Measurements from ENCODE around the gene EFCAB5.
A peak's percentile ranks its signal among the peaks of the same experiment; 100 is the strongest.
"Not testable (repeated sequence)": the region's sequence is repeated elsewhere in the genome, so short reads cannot be mapped to it uniquely, and the experiment has no call there.

EFCAB5 gene

GRCh38 chr17:29941334-29941733 lies at the start of gene EFCAB5:
EFCAB5 (plus strand) TSS chr17:29941634; CDS start chr17:29941797, 163 bp downstream.
- no peak for DNase-seq (ENCODE audit: low spot score)

DNA sequence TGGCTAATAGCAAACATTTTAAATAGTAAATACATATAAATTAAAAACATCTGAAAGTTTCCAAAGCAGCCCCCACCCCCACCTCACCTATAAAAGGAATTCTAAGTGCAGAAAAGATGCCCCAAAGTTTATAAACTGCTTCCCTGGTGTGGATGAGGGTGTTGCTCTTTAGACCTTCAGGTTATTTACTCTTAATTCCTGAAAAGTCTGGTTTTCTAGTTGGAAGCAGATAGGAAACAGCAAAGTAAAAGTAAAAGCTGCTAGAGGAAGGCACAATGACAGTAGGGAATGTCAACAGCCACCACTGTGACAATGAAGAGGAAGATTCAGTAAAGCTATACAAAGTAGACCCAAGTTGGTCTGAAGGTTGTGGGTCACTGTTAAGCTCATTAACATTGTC lies 49.2 kb upstream of the EFCAB5 start:
- DNase-seq (ENCODE audit: low spot score): no peak

- DNase-seq (ENCODE audit: low spot score): not testable (repeated sequence)
Observed at GRCh38 chr17:29897136-29897535, 44.3 kb upstream of the EFCAB5 start.

GRCh38 chr17:29903471-29903870 lies 38.0 kb upstream of the EFCAB5 start:
- no peak for DNase-seq (ENCODE audit: low spot score)

- no peak for DNase-seq (ENCODE audit: low spot score)
Observed at GRCh38 chr17:29905086-29905878, 36.2 kb upstream of the EFCAB5 start.

DNA sequence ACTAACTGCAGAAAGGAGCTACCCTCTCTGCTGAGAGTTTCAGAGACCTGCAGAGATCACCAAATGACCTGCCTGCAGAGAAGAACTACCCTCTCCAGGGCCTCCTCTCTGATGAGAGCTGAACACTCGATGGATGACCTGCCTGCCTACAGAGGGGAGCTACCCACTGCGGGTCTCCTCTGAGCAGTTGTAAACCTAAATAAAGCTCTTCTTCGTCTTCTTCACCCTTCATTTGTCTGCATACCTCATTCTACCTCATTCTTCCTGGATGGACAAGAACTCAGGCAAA lies 35.6 kb upstream of the EFCAB5 start:
- DNase-seq (ENCODE audit: low spot score): no peak

DNA sequence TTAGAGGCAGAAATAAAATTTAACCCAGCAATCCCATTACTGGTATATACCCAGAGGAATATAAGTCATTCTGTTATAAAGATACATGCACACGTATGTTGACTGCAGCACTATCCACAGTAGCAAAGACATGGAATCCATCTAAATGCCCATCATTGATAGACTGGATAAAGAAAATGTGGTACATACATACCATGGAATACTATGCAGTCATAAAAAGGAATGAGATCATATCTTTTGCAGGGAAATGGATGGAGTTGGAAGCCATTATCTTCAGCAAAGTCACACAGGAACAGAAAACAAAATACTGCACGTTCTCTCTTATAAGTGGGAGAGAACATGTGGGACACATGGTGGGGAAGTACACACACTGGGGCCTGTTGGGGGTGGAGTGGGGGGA lies 34.5 kb upstream of the EFCAB5 start:
- DNase-seq (ENCODE audit: low spot score): no peak

DNA sequence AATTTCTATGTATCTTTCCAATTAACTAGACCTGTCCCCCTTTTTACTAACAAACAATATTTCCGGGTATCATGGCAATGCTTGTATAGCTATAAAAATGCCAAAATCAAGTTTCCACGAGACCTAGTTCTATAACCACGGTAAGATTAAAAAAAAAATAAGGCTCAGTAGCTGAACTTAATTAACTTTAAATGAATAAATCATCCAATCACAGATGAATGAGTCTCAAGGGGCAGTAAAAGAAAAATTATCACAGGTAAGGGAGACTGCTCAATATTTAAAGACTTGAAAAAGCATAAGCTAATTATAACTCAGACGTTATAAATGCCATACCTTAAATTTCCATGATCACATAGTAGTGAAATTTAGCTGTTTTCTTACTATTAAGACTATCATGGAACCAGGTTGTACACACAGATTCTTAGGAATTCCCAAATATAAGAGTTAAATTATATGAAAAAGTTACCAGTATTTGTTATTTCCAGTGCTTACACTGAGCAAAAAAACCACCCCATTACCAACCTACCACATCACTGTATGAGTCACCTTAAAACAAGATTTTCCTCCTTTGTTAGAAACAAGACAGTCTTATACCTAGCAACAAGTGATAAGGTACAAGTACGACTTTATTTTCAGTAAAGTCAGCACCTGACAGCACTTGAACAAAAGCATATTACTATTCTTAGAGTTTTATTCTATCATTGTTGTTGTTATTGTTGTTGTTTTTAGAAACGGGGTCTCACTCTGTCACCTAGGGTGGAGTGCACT lies 32.0 kb upstream of the EFCAB5 start:
- DNase-seq (ENCODE audit: low spot score): no peak

DNA sequence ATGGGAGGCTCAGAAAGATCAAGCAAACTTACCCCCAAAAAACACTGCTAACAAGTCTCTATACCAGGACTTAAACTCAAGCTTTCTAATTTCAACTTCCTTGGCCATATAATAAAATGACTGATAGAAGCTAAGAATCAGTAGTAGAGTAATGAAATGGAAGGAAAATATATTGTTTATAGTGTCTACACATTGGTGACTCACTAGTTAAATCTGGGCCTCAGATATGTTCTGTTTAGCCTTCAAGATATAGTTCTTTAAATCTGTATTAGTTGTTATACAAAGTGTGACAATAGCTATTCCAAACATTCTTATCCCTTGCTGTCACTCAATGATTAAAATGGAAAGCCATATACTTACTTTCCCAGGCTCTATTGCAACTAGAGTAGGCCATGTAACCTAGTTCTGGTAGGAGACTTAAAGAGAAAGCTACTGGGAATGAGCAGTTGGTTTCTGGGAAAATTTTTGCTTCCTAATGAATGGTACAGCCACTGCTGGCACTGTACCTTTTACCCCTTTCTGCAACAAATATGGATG lies 29.7 kb upstream of the EFCAB5 start:
- no peak for DNase-seq (ENCODE audit: low spot score)

- DNase-seq (ENCODE audit: low spot score): no peak
Observed at GRCh38 chr17:29914819-29915537, 26.5 kb upstream of the EFCAB5 start.

- DNase-seq (ENCODE audit: low spot score): no peak
Observed at GRCh38 chr17:29918016-29918415, 23.4 kb upstream of the EFCAB5 start.

DNA sequence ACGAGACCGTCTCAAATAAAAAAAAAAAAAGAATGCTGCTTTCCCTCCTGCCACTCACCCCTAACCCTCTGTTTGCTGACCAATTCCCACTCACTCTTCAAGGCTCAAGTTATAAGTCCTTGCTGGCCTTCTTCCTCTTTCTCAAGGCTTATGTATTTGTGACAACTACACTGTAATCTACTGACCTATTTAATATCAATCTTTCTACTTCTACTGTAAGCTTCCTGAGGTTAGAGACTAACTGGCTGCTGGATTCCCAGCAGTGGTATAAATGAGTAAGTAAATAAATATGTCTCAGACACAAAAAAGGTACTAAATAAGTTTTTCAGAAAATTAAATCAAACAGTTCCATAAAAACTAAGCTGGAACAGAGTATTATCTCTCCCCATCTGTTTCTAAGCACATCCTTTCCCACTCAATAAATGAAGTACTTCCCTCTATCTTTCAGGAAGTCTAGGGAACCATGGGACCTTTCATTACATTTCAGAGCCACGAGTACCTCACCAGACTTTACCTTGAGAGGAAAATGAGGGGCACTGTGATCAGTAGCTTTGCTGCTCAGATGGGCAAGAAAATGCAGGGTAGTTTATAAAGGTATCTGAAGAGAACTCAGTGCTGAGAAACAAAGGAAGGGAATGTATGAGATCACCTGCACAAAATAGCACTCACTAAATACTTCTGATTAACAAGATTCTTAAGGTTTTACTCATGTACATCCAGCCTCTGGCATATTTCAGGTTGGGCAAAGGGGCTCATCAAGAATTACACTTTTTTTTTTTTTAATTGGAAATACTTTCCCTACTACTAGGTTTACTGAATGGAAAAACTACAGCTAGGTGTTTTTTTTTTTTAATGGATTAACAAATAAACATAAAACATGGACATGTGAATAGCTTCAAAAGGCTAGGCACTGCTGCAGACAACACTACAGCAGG lies 22.2 kb upstream of the EFCAB5 start:
- no peak for DNase-seq (ENCODE audit: low spot score)

DNA sequence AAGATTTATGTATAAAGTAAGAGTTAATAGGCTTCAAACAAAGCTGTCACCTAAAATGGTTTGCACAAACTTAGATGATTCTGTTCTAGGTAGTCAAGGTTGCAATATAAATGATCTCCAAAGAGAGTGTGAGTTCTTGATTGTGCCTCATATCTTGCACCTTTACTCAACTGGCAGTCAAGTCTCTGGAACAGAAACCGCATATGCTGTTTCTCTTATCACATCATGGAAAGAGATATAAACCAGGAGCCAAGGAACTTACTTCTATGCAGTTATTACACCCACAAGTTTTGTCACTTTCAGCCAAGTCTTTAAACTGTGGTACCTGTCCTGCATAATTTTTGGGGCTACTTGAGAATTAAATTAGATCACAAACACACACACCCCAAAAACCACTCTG lies 16.6 kb upstream of the EFCAB5 start:
- DNase-seq (ENCODE audit: low spot score): no peak

GRCh38 chr17:29927546-29927945 lies 13.9 kb upstream of the EFCAB5 start:
- DNase-seq (ENCODE audit: low spot score): no peak

GRCh38 chr17:29929006-29929532 lies 12.4 kb upstream of the EFCAB5 start:
- peak; percentile 81 for DNase-seq (ENCODE audit: low spot score)

DNA sequence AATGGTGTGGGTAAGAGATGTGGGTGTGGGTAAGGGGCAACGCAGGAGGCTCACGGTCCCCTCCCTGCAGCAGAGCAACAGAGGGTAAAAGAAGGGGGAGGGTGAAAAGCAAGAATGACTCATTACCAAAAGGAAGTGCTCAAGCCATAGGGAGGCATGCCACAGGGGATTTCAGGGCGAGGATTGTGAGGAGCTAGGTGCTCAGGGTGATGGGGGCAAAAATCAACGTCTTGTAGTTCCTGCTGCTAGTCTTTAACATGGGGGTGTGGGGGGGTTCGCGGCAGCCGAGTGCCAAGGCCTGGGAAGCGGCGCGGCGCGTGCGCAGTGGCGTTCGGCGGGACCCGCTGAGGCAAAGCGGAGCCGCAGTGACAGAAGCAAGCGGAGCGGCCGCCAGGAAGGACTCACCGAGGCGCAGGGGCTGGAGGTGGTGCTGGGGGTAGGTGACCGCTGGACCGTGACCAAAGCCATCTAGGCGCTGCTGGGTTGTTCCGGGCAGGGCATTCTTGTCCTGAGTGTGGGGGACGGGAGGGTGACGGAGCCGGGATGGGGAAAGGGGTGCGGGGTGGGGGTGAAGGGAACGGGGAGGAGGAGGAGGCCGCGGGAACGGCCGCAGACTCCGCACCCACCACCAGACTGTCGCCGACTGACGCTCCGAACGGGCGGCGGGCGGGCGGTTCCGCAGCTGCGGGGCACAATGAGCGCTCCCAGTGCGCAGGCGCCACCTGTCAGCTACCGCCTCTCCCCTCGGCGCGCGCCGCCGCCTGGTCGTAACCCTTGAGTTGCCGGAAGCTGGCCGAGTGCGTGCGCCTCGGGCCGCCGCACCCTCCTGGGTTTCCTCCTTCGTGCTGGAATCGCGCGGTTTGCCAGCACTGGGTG lies 11.7 kb upstream of the EFCAB5 start, which contains the start of gene SSH2:
Gene SSH2 (minus strand): TSS at position 696 of the 876 bp plus-strand sequence. CDS start 228 bp downstream, at position 468.
- peak; percentile 94 for DNase-seq (ENCODE audit: low spot score)

DNA sequence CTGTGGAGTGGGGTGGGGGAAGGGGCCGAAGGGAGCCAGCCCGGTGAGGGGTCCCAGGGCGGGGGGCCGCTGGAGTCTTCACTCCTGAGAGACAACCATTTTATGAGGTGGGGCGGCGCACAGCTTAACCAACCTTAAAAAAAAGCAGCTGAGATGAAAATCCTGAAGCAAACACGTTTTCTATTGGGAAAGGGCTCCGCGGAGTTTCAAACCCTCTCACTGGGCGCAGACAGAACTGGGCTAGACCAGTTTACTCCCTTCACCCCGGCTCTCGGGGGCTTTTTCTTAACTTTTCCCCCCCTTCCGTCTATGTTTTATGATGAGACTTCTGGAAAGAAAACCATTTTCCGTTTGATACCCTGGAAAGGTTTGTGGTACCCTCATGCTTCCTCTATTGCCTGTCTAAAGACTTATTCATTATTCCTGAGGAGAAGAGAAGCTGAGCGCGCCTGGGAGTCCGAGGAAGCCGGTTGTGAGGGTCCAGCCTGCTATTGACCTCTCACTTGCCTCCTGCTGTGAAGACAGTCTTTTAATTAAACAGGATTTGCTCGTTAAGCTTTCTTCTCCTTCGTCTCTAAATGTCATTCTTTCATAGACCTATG lies 10.9 kb upstream of the EFCAB5 start:
- peak; percentile 71 for DNase-seq (ENCODE audit: low spot score)

DNA sequence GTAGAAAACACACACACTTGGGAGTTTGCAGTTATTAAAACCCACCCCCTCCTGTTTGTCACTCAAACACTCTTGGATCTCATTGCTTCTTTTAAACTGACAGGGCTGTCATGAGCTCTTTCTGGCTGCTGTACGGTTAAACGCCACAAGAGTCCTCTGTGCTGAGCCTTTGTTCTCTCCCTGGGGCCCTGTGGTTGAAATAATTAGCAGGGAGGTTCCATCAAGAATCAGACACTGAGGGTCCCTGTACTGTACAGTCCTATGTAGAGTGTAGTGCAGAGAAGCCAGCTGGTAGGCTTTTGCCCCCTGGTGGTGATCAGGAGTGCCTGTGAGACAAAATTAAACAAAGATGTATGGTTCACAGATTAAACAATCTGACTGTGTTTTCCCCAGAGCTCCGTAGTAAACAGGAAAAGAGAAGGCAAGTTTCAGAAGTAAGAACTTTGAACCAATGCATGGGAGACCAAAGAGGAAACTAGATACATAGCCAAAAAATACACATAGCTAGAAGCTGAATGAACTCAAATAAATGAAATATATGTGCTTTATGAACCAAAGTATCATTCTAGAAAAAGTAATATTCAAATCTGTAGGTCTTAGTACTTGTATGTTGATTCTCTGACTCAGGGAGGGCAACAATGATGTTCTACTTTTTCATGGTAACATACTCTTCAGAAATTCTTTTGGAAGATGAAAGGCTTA lies 10.1 kb upstream of the EFCAB5 start:
- DNase-seq (ENCODE audit: low spot score): peak; percentile 92

DNA sequence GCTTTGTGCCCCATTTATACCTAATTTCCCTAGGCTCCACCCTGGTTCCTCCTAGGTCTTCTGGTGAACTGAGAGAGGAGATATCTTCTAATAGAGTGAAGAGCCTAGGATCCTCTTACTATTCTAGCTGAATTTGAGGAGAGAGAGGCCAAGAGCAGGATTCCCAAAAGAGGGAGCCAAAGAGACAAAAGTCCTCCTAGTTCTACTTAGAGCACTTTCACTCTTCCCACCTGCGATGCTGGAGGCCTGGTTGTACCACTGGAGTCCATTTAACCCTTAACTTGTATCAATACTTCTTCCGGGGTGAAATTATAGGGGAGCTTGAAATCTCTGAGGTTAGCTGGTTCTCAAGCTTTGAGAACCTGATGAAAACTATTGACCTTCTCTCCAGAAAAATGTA lies 8.1 kb upstream of the EFCAB5 start:
- DNase-seq (ENCODE audit: low spot score): peak; percentile 54
